HepG2 (cell line): ENCODE measurements around the gene KCND1. TPM values are rescaled to one million over a fixed set of nuclear protein-coding genes. Genes with fewer than 3 reads are reported as not detected.

ENCODE experiments used
- ATAC-seq: fragments of 200-7000 bp; cut with Tn5 transposase; 3 replicates; pipeline ENCODE4 v1.9.1; 2020; ENCODE audit warnings: mild to moderate bottlenecking, moderate library complexity
- BruUV-seq: library from RNA; stranded (reverse); fragments of 400-500 nt; replicated peaks from 2 replicates; lab custom pipeline; 2021; lab: Mats Ljungman, UMichigan
- CTCF ChIA-PET: fragments of 300-600 bp; formaldehyde crosslinking; extraction: SDS; loops from one replicate; lab custom pipeline; 2021; ENCODE audit warnings: low total read pairs, inconsistent platforms, low intra/inter-chr PET ratio; lab: Yijun Ruan, JAX
- POLR2A ChIA-PET: fragments of 350-600 bp; sonication (Branson Sonifier 250); formaldehyde crosslinking; loops from one replicate; lab custom pipeline; 2020; ENCODE audit warnings: antibody characterized with exemption, inconsistent platforms; lab: Yijun Ruan, JAX
- DNase-seq: peaks from one replicate; pipeline ENCODE4 v3.0.0-alpha.2; 2015; ENCODE audit warnings: low spot score
- FAIRE-seq: peaks from 3 replicates; lab custom pipeline; 2011; peaks lifted over from hg19 to GRCh38; lab: Jason Lieb, UNC
- H2AFZ ChIP-seq: one replicate; pipeline ENCODE4 v1.6.1; 2011; ENCODE audit warnings: low read length, inconsistent platforms
- H3K27ac ChIP-seq: fragments of 300-600 bp; 3 replicates; pipeline ENCODE4 v1.8.0; 2011; ENCODE audit warnings: mixed run types, mild to moderate bottlenecking, mixed read lengths, low read length, inconsistent platforms; ENCODE audit not compliant: insufficient read depth; ENCODE audit errors: extremely low read length
- H3K27me3 ChIP-seq, 2 experiments: fragments of 200-600 bp in 1 of 2; 2 replicates in 1 of 2; 3 replicates in 1 of 2; pipeline versions ENCODE4 v1.6.0 to v1.8.0; 2011; ENCODE audit warnings: low read length in 2 of 2, mild to moderate bottlenecking in 2 of 2, moderate library complexity in 2 of 2, inconsistent platforms in 1 of 2; ENCODE audit not compliant: insufficient read depth in 2 of 2, control insufficient read depth in 1 of 2
- H3K36me3 ChIP-seq, 2 experiments: fragments of 200-600 bp in 1 of 2; replicated peaks in 1 of 2; 2 replicates in 1 of 2; 3 replicates in 1 of 2; pipeline versions ENCODE4 v1.5.1 to v1.8.0; 2011; ENCODE audit warnings: low read length in 2 of 2, inconsistent platforms in 1 of 2; ENCODE audit not compliant: insufficient read depth in 2 of 2, control insufficient read depth in 1 of 2
- H3K4me1 ChIP-seq: 2 replicates; pipeline ENCODE4 v1.5.1; 2012; ENCODE audit warnings: low read length, inconsistent platforms; ENCODE audit not compliant: insufficient read depth
- H3K4me2 ChIP-seq: 2 replicates; pipeline ENCODE4 v1.6.0; 2011; ENCODE audit warnings: low read depth, low read length, inconsistent platforms
- H3K4me3 ChIP-seq, 3 experiments: fragments of 200-600 bp in 1 of 3; sonication (generic), shearing (Covaris generic) in 1 of 3; replicated peaks in 1 of 3; 2 replicates each; pipeline ENCODE4 v1.5.1; 2011 to 2016; ENCODE audit warnings: low read length in 3 of 3, inconsistent platforms in 2 of 3, low read depth in 2 of 3, mild to moderate bottlenecking in 2 of 3, control low read depth in 1 of 3, mixed read lengths in 1 of 3; ENCODE audit not compliant: insufficient read depth in 1 of 3
- H3K79me2 ChIP-seq: one replicate; pipeline ENCODE4 v1.6.1; 2011; ENCODE audit warnings: low read length, inconsistent platforms; ENCODE audit not compliant: insufficient read depth
- H3K9ac ChIP-seq: 2 replicates; pipeline ENCODE4 v1.6.0; 2011; ENCODE audit warnings: mild to moderate bottlenecking, low read depth, low read length, inconsistent platforms; ENCODE audit not compliant: insufficient read depth
- H3K9me3 ChIP-seq: 2 replicates; pipeline ENCODE4 v1.5.1; 2012; ENCODE audit warnings: mild to moderate bottlenecking, low read length
- H4K20me1 ChIP-seq: 2 replicates; pipeline ENCODE4 v1.6.0; 2011; ENCODE audit warnings: inconsistent platforms, mild to moderate bottlenecking, low read length, moderate library complexity; ENCODE audit not compliant: insufficient read depth
- CBX5 ChIP-seq: sonication (generic); formaldehyde crosslinking; IDR thresholded peaks from 2 replicates; pipeline ENCODE4 v1.4.0; 2020; ENCODE audit warnings: missing genetic modification reagents, borderline replicate concordance
- CENPT ChIP-seq: sonication (generic); formaldehyde crosslinking; IDR thresholded peaks from 2 replicates; pipeline ENCODE4 v1.8.0; 2022; ENCODE audit warnings: low read depth, mild to moderate bottlenecking, moderate library complexity, missing genetic modification reagents
- FIP1L1 ChIP-seq: fragments of 200-400 bp; formaldehyde crosslinking; IDR thresholded peaks from 2 replicates; pipeline ENCODE4 v1.6.1; 2018; ENCODE audit warnings: low read depth, mild to moderate bottlenecking, low read length, moderate library complexity, borderline replicate concordance; ENCODE audit not compliant: insufficient read depth
- POLR2G ChIP-seq: fragments of 200-400 bp; formaldehyde crosslinking; IDR thresholded peaks from 2 replicates; pipeline ENCODE4 v1.6.1; 2018; ENCODE audit warnings: mild to moderate bottlenecking, low read depth, low read length, moderate library complexity
- SNAPC2 ChIP-seq: sonication (generic); formaldehyde crosslinking; IDR thresholded peaks from 2 replicates; pipeline ENCODE4 v1.8.1; 2022; ENCODE audit warnings: mild to moderate bottlenecking, missing genetic modification reagents
- SOX6 ChIP-seq, 2 experiments: fragments of 450-650 bp in 1 of 2; sonication (generic) in 1 of 2; formaldehyde crosslinking in 1 of 2; IDR thresholded peaks; 2 replicates each; pipeline versions ENCODE4 v1.4.0 to v1.6.1; 2017 to 2020; ENCODE audit warnings: antibody characterized with exemption in 1 of 2, mild to moderate bottlenecking in 1 of 2, missing genetic modification reagents in 1 of 2
- ZBTB14 ChIP-seq: sonication (generic); formaldehyde crosslinking; IDR thresholded peaks from 2 replicates; pipeline ENCODE4 v1.4.0; 2020; ENCODE audit warnings: missing genetic modification reagents
- ZNF121 ChIP-seq: sonication (generic); formaldehyde crosslinking; IDR thresholded peaks from 2 replicates; pipeline ENCODE4 v1.5.0; 2020; ENCODE audit warnings: mild to moderate bottlenecking, missing genetic modification reagents
- ZNF317 ChIP-seq: sonication (generic); formaldehyde crosslinking; IDR thresholded peaks from 2 replicates; pipeline ENCODE4 v1.5.0; 2020; ENCODE audit warnings: mild to moderate bottlenecking, missing genetic modification reagents
- ZNF605 ChIP-seq: sonication (generic); formaldehyde crosslinking; IDR thresholded peaks from 2 replicates; pipeline ENCODE4 v1.8.0; 2022; ENCODE audit warnings: mild to moderate bottlenecking, missing genetic modification reagents
- ZNF772 ChIP-seq: sonication (generic); formaldehyde crosslinking; IDR thresholded peaks from 2 replicates; pipeline ENCODE4 v1.5.0; 2020; ENCODE audit warnings: mild to moderate bottlenecking, missing genetic modification reagents
- ZNF773 ChIP-seq: sonication (generic); formaldehyde crosslinking; IDR thresholded peaks from 2 replicates; pipeline ENCODE4 v1.4.0; 2020; ENCODE audit warnings: missing genetic modification reagents, borderline replicate concordance
- ZSCAN22 ChIP-seq: sonication (generic); formaldehyde crosslinking; IDR thresholded peaks from 2 replicates; pipeline ENCODE4 v1.4.0; 2020; ENCODE audit warnings: mild to moderate bottlenecking, missing genetic modification reagents
- WGBS: methylation state at CpG from one replicate; pipeline ENCODE4 v1.1.6; 2017; ENCODE audit warnings: low lambda C conversion rate; 5-methylcytosine and 5-hydroxymethylcytosine counted together
- in situ Hi-C: cut with HindIII; loops from 2 replicates; pipeline ENCODE4 v1.10.0; 2017; ENCODE audit warnings: low pct_unique_long_range_greater_than_20kb; ENCODE audit not compliant: extremely low pct_ligation_motif_present
- intact Hi-C: fragments of 100-400 bp; cut with micrococcal nuclease; formaldehyde crosslinking; loops from one replicate; pipeline ENCODE4 v1.10.0; 2022; ENCODE audit not compliant: unreplicated experiment
- polyA plus RNA-seq, 8 experiments: library from polyadenylated mRNA; depleted of rRNA in 3 of 8; stranded (reverse) in 7 of 8; unstranded in 1 of 8; fragments of >200 nt; fragmentation: Illumina TruSeq in 4 of 8; extraction: Trizol in 4 of 8; gene quantifications; 2 replicates each; pipeline versions ENCODE4 v1.2.1 to v1.2.3, GENCODE V29; 2011 to 2016; ENCODE audit warnings: low read depth in 4 of 8, missing spikeins in 1 of 8, mixed read lengths in 1 of 8; ENCODE audit not compliant: insufficient read depth in 1 of 8
- total RNA-seq, 5 experiments: library from RNA; depleted of rRNA; stranded (reverse); fragments of >200 nt; fragmentation: Illumina TruSeq; extraction: Trizol; gene quantifications; 2 replicates each; pipeline ENCODE4 v1.2.3, GENCODE V29; 2016; ENCODE audit warnings: low read depth in 1 of 5

Gene KCND1
- total and polyA plus RNA-seq, 2 of the 13 experiments (the other 11 are each of a cell fraction or from before 2014, with no cell fraction given), result 0.07 to 0.30 TPM

DNA sequence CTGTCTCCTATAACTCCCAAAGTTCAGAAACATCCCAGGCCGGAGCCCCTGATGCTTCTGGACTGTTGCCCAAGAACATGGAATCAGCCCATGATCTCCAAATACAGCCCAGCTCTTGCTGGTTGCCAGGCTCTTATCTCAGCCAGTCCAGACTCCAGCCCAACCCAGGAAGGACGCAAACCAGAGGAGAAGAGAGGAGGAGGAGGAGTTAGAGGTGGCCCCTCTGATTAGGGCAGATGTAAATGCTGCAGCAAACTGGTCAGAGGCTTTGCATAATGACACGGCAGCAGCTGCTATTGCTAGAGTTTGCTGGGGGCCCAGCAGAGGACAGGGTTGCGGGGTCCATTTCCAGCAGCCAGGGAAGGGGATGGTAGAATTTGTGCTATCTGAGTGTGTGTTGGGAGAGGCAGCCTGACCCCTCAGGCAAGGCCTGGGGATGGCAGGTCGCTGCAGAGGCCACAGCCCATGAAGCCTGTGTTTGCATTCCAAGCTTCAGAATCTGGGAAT is 10.0 kb downstream of the KCND1 start (continued):
- TF ChIP-seq SOX6 (IDR thresholded peaks at IDR 0.05), result no peak
- TF ChIP-seq SOX6 (CRISPR knock-in tag; IDR thresholded peaks at IDR 0.05), result peak; percentile 12; the same call in 1 of the 2 replicates
- TF ChIP-seq CENPT (CRISPR knock-in tag), result no peak

- no peak for ATAC-seq
- in situ Hi-C loops, result no loop called here
- 98% methylated on average over 2 of the region's 2 CpGs for WGBS
- DNase-seq, result no peak
- Histone ChIP-seq H3K27ac (no peak overlapping the region), H3K79me2 (peaks cover 17% of the 10 kb centered on the region), H3K9ac (no peak overlapping the region), H2AFZ (no peak overlapping the region), H3K27me3 (no peaks in the 10 kb centered on the region), H3K4me2 (no peak overlapping the region), H3K4me1 (peaks cover 45% of the 10 kb centered on the region), H3K4me3 (no peak overlapping the region), H3K36me3 (peaks cover 0 to 6% of the 10 kb centered on the region in 2 experiments; a peak in 2 of 5 replicates), H4K20me1 (no peaks in the 10 kb centered on the region), H3K9me3 (no peaks in the 10 kb centered on the region)
- CTCF ChIA-PET, result no interaction called here
- BruUV-seq, result no TSS peak
- intact Hi-C loops, result no loop called here
- no peak for TF ChIP-seq ZNF772 (CRISPR knock-in tag)
- TF ChIP-seq CENPT (CRISPR knock-in tag), result no peak
- TF ChIP-seq ZSCAN22 (CRISPR knock-in tag), result no peak
- TF ChIP-seq, all 625 proteins: peak for 0
- no peak for FAIRE-seq
- POLR2A ChIA-PET, result no interaction called here
Observed at GRCh38 chrX:48960291-48960690, 11.4 kb downstream of the KCND1 start.

DNA sequence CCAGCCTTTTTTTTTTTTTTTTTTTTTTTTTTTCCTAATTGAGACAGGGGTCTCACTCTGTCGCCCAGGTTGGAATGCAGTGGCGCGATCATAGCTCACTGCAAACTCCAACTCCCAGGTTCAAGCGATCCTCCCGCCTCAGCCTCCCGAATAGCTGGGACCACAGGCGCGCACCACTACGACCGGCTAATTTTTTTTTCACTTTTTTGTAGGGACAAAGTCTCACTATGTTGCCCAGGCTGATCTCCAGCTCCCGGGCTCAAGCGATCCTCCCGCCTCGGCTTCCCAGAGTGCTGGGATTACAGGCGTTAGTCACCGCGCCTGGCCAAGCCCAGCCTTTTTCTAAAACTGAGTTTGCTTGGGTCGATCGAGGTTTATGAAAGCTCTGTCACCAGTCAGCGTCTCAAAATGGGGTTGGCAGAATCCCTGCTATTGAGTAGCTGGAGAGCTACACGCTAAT is 13.0 kb downstream of the KCND1 start:
- Histone ChIP-seq H3K9me3 (no peaks in the 10 kb centered on the region), H3K27me3 (no peaks in the 10 kb centered on the region), H3K4me2 (peak overlapping the region; percentile 69), H4K20me1 (no peaks in the 10 kb centered on the region), H3K9ac (peak overlapping the region; percentile 78), H3K36me3 (peaks cover 0 to 8% of the 10 kb centered on the region in 2 experiments; a peak in 2 of 5 replicates), H3K4me3 (peak overlapping the region; percentile 57 to 74 (median 60); a peak in 5 of 6 replicates), H3K4me1 (peaks cover 60% of the 10 kb centered on the region), H2AFZ (no peak overlapping the region), H3K79me2 (peaks cover 32% of the 10 kb centered on the region), H3K27ac (peak overlapping the region; percentile 98)
- POLR2A ChIA-PET, result interaction anchor here (0.7 to 2.4 kb wide), 18 partner anchors 17 to 1317 kb away, joined by 3 to 11 read pairs (median 5); partner anchors contain the start of genes GPKOW, GRIPAP1, HDAC6 and PCSK1N
- WGBS, result 0% methylated on average over 17 of the region's 21 CpGs
- peak; percentile 21 for DNase-seq
- no peak for FAIRE-seq
- peak; percentile 3 for ATAC-seq
- intact Hi-C loops, result loop anchor here (1.0 to 5.0 kb wide), 2 partner anchors 44 to 84 kb away; partner anchors contain the start of genes GRIPAP1 and TFE3
- in situ Hi-C loops, result no loop called here
- CTCF ChIA-PET, result no interaction called here
- TSS peak; percentile 73 for BruUV-seq
- no peak for TF ChIP-seq ZNF317 (CRISPR knock-in tag)
- TF ChIP-seq ZNF773 (CRISPR knock-in tag), result no peak
- TF ChIP-seq ZNF605 (CRISPR knock-in tag), result no peak
- TF ChIP-seq CBX5 (CRISPR knock-in tag), result no peak
- no peak for TF ChIP-seq SNAPC2
- 0 out of 2 replicates have a peak, but pooled peaks have one; percentile 40 for TF ChIP-seq POLR2G
- TF ChIP-seq ZBTB14, result no peak
- TF ChIP-seq ZNF121 (CRISPR knock-in tag), result peak; percentile 86
- TF ChIP-seq FIP1L1, result no peak
